Muscle layer of colon (tissue), 2 donors: ENCODE results near the gene RB1.

Source experiments
- H3K27ac ChIP-seq: one replicate; pipeline ENCODE4 v1.7.0; 2013; ENCODE audit warnings: low read depth, mild to moderate bottlenecking, low read length, moderate library complexity
- H3K27me3 ChIP-seq, 2 donors: one replicate each; pipeline ENCODE4 v1.7.0; 2013; ENCODE audit warnings: low read length in 2 of 2, mild to moderate bottlenecking in 2 of 2; ENCODE audit not compliant: insufficient read depth in 2 of 2, control insufficient read depth in 1 of 2
- H3K36me3 ChIP-seq: one replicate; pipeline ENCODE4 v1.7.0; 2013; ENCODE audit warnings: mild to moderate bottlenecking, low read length; ENCODE audit not compliant: insufficient read depth
- H3K4me1 ChIP-seq: one replicate; pipeline ENCODE4 v1.7.0; 2013; ENCODE audit warnings: mild to moderate bottlenecking, low read length; ENCODE audit not compliant: insufficient read depth
- H3K4me3 ChIP-seq, 2 donors: one replicate each; pipeline ENCODE4 v1.7.0; 2013; ENCODE audit warnings: low read length in 2 of 2, low read depth in 1 of 2, mild to moderate bottlenecking in 1 of 2, moderate library complexity in 1 of 2
- H3K9ac ChIP-seq: one replicate; pipeline ENCODE4 v1.7.0; 2013; ENCODE audit warnings: low read length
- H3K9me3 ChIP-seq: one replicate; pipeline ENCODE4 v1.7.0; 2013; ENCODE audit warnings: mild to moderate bottlenecking, low read length
- donor health status: abdominal sarcoma.
- donor health status: Adenocarcinoma of cecum.

The RB1 gene

GRCh38 chr13:48489666-48490065 is 186.1 kb downstream of the RB1 start:
- no peaks in the 10 kb centered on the region for H3K36me3 ChIP-seq
- H3K27ac ChIP-seq = no peak overlapping the region
- no peak overlapping the region for H3K4me3 ChIP-seq
- no peaks in the 10 kb centered on the region for H3K27me3 ChIP-seq
- H3K4me1 ChIP-seq = peaks cover 6% of the 10 kb centered on the region
- no peaks in the 10 kb centered on the region for H3K9me3 ChIP-seq
- H3K9ac ChIP-seq = no peak overlapping the region

GRCh38 chr13:48490241-48490640 is 186.7 kb downstream of the RB1 start:
- peaks cover 6% of the 10 kb centered on the region for H3K4me1 ChIP-seq
- H3K4me3 ChIP-seq = no peak overlapping the region
- H3K27me3 ChIP-seq = no peaks in the 10 kb centered on the region
- no peak overlapping the region for H3K27ac ChIP-seq
- no peaks in the 10 kb centered on the region for H3K9me3 ChIP-seq
- no peaks in the 10 kb centered on the region for H3K36me3 ChIP-seq
- no peak overlapping the region for H3K9ac ChIP-seq

GRCh38 chr13:48491423-48492095 is 188.0 kb downstream of the RB1 start:
- H3K9ac ChIP-seq = no peak overlapping the region
- no peaks in the 10 kb centered on the region for H3K9me3 ChIP-seq
- H3K4me1 ChIP-seq = peaks cover 6% of the 10 kb centered on the region
- H3K27ac ChIP-seq = no peak overlapping the region
- H3K4me3 ChIP-seq = no peak overlapping the region
- no peaks in the 10 kb centered on the region for H3K27me3 ChIP-seq
- H3K36me3 ChIP-seq = no peaks in the 10 kb centered on the region

GRCh38 chr13:48492096-48492440 is 188.5 kb downstream of the RB1 start:
- Histone ChIP-seq H3K27ac (no peak overlapping the region), H3K4me3 (no peak overlapping the region), H3K9ac (no peak overlapping the region), H3K9me3 (no peaks in the 10 kb centered on the region), H3K4me1 (peaks cover 6% of the 10 kb centered on the region), H3K27me3 (no peaks in the 10 kb centered on the region), H3K36me3 (no peaks in the 10 kb centered on the region)

GRCh38 chr13:48492470-48493065 is 189.0 kb downstream of the RB1 start:
- Histone ChIP-seq H3K27me3 (no peaks in the 10 kb centered on the region), H3K9ac (no peak overlapping the region), H3K4me3 (no peak overlapping the region), H3K4me1 (peaks cover 6% of the 10 kb centered on the region), H3K27ac (no peak overlapping the region), H3K9me3 (no peaks in the 10 kb centered on the region), H3K36me3 (no peaks in the 10 kb centered on the region)

- H3K9ac ChIP-seq = no peak overlapping the region
- no peaks in the 10 kb centered on the region for H3K36me3 ChIP-seq
- no peak overlapping the region for H3K4me3 ChIP-seq
- H3K9me3 ChIP-seq = no peaks in the 10 kb centered on the region
- H3K4me1 ChIP-seq = peaks cover 6% of the 10 kb centered on the region
- no peak overlapping the region for H3K27ac ChIP-seq
- H3K27me3 ChIP-seq = no peaks in the 10 kb centered on the region
These were observed 189.7 kb downstream of the RB1 start for GRCh38 chr13:48493066-48493765.

GRCh38 chr13:48493851-48494250 is 190.3 kb downstream of the RB1 start:
- Histone ChIP-seq H3K4me1 (peaks cover 6% of the 10 kb centered on the region), H3K27ac (no peak overlapping the region)

GRCh38 chr13:48494874-48495273 is 191.3 kb downstream of the RB1 start:
- no peaks in the 10 kb centered on the region for H3K27me3 ChIP-seq
- H3K4me3 ChIP-seq = no peak overlapping the region
- H3K9me3 ChIP-seq = no peaks in the 10 kb centered on the region
- H3K27ac ChIP-seq = no peak overlapping the region
- H3K4me1 ChIP-seq = peaks cover 6% of the 10 kb centered on the region
- no peaks in the 10 kb centered on the region for H3K36me3 ChIP-seq
- no peak overlapping the region for H3K9ac ChIP-seq

More at GRCh38 chr13:48493851-48494250, 190.3 kb downstream of the RB1 start:
- no peak overlapping the region for H3K9ac ChIP-seq
- no peaks in the 10 kb centered on the region for H3K27me3 ChIP-seq
- no peak overlapping the region for H3K4me3 ChIP-seq
- H3K36me3 ChIP-seq = no peaks in the 10 kb centered on the region
- no peaks in the 10 kb centered on the region for H3K9me3 ChIP-seq

GRCh38 chr13:48496271-48497161 is 193.0 kb downstream of the RB1 start:
- Histone ChIP-seq H3K4me1 (peaks cover 6% of the 10 kb centered on the region), H3K27me3 (no peaks in the 10 kb centered on the region), H3K27ac (no peak overlapping the region), H3K9ac (no peak overlapping the region), H3K9me3 (no peaks in the 10 kb centered on the region), H3K4me3 (no peak overlapping the region), H3K36me3 (no peaks in the 10 kb centered on the region)

- H3K27me3 ChIP-seq = no peaks in the 10 kb centered on the region
- no peak overlapping the region for H3K4me3 ChIP-seq
- H3K9me3 ChIP-seq = no peaks in the 10 kb centered on the region
- H3K27ac ChIP-seq = no peak overlapping the region
- H3K4me1 ChIP-seq = no peaks in the 10 kb centered on the region
- H3K9ac ChIP-seq = no peak overlapping the region
- no peaks in the 10 kb centered on the region for H3K36me3 ChIP-seq
These were observed 194.1 kb downstream of the RB1 start for GRCh38 chr13:48497669-48498068.

- Histone ChIP-seq H3K4me3 (no peak overlapping the region), H3K9me3 (no peaks in the 10 kb centered on the region), H3K27me3 (no peaks in the 10 kb centered on the region), H3K9ac (no peak overlapping the region), H3K4me1 (no peaks in the 10 kb centered on the region), H3K27ac (no peak overlapping the region), H3K36me3 (no peaks in the 10 kb centered on the region)
These were observed 197.2 kb downstream of the RB1 start for GRCh38 chr13:48500652-48501197.
